Measurements from ENCODE around the gene WSCD2.

- TF ChIP-seq EZH2 (IDR thresholded peaks at IDR 0.05; ENCODE audit: insufficient read depth, poor library complexity, severe bottlenecking), result no peak
- no peak for TF ChIP-seq EZH2phosphoT487 (IDR thresholded peaks at IDR 0.05; ENCODE audit: insufficient read depth, low read depth)
Observed at GRCh38 chr12:108162207-108162606, 33.1 kb downstream of the WSCD2 start.
